Loucy (cell line): Measurements from ENCODE around the gene CFAP100.

Experiments used
- H2AFZ ChIP-seq: fragments of 200-600 bp; sonication (generic); 2 replicates; pipeline ENCODE4 v1.6.0; 2016; ENCODE audit warnings: antibody characterized with exemption, mild to moderate bottlenecking, low read length, moderate library complexity
- H3F3A ChIP-seq: fragments of 200-600 bp; 2 replicates; pipeline ENCODE4 v1.6.0; 2016; ENCODE audit warnings: antibody characterized with exemption, low read depth, mild to moderate bottlenecking
- H3K27me3 ChIP-seq: fragments of 200-600 bp; sonication (generic); 2 replicates; pipeline ENCODE4 v1.6.1; 2014; ENCODE audit warnings: low read length, mild to moderate bottlenecking; ENCODE audit not compliant: insufficient read depth, poor library complexity, severe bottlenecking
- H3K36me3 ChIP-seq: fragments of 200-600 bp; sonication (generic); 2 replicates; pipeline ENCODE4 v1.6.1; 2016; ENCODE audit warnings: low read length; ENCODE audit not compliant: insufficient read depth
- H3K4me1 ChIP-seq: fragments of 200-600 bp; sonication (generic); 2 replicates; pipeline ENCODE4 v1.5.1; 2014; ENCODE audit warnings: low read length, mild to moderate bottlenecking; ENCODE audit not compliant: insufficient read depth, poor library complexity, severe bottlenecking
- H3K4me2 ChIP-seq: fragments of 200-600 bp; sonication (generic); 2 replicates; pipeline ENCODE4 v1.6.0; 2014; ENCODE audit warnings: antibody characterized with exemption, low read length, low read depth, mild to moderate bottlenecking; ENCODE audit not compliant: poor library complexity, severe bottlenecking
- H3K4me3 ChIP-seq: fragments of 200-600 bp; sonication (generic); 2 replicates; pipeline ENCODE4 v1.5.1; 2014; ENCODE audit warnings: low read length, mild to moderate bottlenecking, mixed read lengths; ENCODE audit not compliant: poor library complexity, severe bottlenecking
- H3K79me2 ChIP-seq: fragments of 200-600 bp; sonication (generic); 2 replicates; pipeline ENCODE4 v1.6.1; 2014; ENCODE audit warnings: low read length; ENCODE audit not compliant: insufficient read depth
- H3K9ac ChIP-seq: fragments of 200-600 bp; sonication (generic); 2 replicates; pipeline ENCODE4 v1.6.0; 2014; ENCODE audit warnings: mild to moderate bottlenecking, low read depth, low read length, moderate library complexity; ENCODE audit not compliant: poor library complexity, severe bottlenecking
- H3K9me2 ChIP-seq: fragments of 200-600 bp; sonication (generic); replicated peaks from 2 replicates; pipeline ENCODE4 v1.6.1; 2016; ENCODE audit warnings: low read depth, low read length, mixed read lengths
- H3K9me3 ChIP-seq: fragments of 200-600 bp; sonication (generic); 2 replicates; pipeline ENCODE4 v1.6.1; 2014; ENCODE audit warnings: mild to moderate bottlenecking, antibody characterized with exemption, low read length, low read depth; ENCODE audit not compliant: insufficient read depth
- H4K20me1 ChIP-seq: fragments of 200-600 bp; sonication (generic); 2 replicates; pipeline ENCODE4 v1.6.0; 2014; ENCODE audit warnings: antibody characterized with exemption, low read length, mild to moderate bottlenecking; ENCODE audit not compliant: insufficient read depth, poor library complexity, severe bottlenecking
- CTCF ChIP-seq: fragments of 200-600 bp; sonication (generic); conservative IDR thresholded peaks from 2 replicates; pipeline ENCODE4 v1.5.1; 2014; ENCODE audit warnings: mild to moderate bottlenecking, antibody characterized with exemption, low read length
- EZH2phosphoT487 ChIP-seq: fragments of 200-600 bp; IDR thresholded peaks from 2 replicates; pipeline ENCODE4 v1.6.1; 2018; ENCODE audit warnings: antibody characterized with exemption, mild to moderate bottlenecking, moderate library complexity, borderline replicate concordance

Gene CFAP100

DNA sequence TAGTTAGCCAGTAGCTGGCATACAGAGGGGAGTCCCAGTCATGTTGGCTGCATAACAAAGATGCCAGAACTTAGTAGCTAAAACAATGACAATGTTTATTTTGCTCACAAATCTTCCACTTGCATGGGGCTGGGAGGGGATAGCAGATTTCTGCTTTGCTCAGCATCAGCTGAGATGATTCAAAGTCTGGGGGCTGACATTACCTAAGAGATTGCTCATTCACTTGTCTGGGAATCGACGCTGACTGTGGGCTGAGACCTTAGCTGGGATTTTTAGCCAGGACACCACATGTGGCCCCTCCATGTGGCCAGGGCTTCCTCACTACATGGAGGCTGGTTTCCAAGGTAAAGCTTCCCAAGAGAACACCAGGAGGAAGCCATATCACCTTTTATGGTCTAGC, 12.7 kb upstream of the CFAP100 start:
- Histone ChIP-seq H3K27me3 (no peaks in the 10 kb centered on the region), H3K79me2 (no peaks in the 10 kb centered on the region), H3K9me3 (no peaks in the 10 kb centered on the region), H3K4me1 (no peaks in the 10 kb centered on the region), H3K36me3 (no peaks in the 10 kb centered on the region), H3K4me3 (no peak overlapping the region), H3K4me2 (no peak overlapping the region), H3F3A (no peaks in the 10 kb centered on the region), H3K9ac (no peak overlapping the region), H3K9me2 (no peaks in the 10 kb centered on the region), H2AFZ (no peak overlapping the region), H4K20me1 (no peaks in the 10 kb centered on the region)
- TF ChIP-seq CTCF = no peak

- TF ChIP-seq EZH2phosphoT487 (no peak), CTCF (no peak)
- no peak overlapping the region for H3K4me3 ChIP-seq
- H3K9ac ChIP-seq = no peak overlapping the region
These were observed 5.5 kb upstream of the CFAP100 start for GRCh38 chr3:126389112-126389793.

GRCh38 chr3:126389794-126390146, 4.9 kb upstream of the CFAP100 start:
- Histone ChIP-seq H3K79me2 (no peaks in the 10 kb centered on the region), H3K9me2 (no peaks in the 10 kb centered on the region), H4K20me1 (no peaks in the 10 kb centered on the region), H3K27me3 (no peaks in the 10 kb centered on the region), H3K9ac (no peak overlapping the region), H3F3A (no peaks in the 10 kb centered on the region), H3K9me3 (no peaks in the 10 kb centered on the region), H3K4me3 (no peak overlapping the region), H3K36me3 (no peaks in the 10 kb centered on the region), H2AFZ (no peak overlapping the region), H3K4me1 (peaks cover 5% of the 10 kb centered on the region), H3K4me2 (no peak overlapping the region)
- TF ChIP-seq CTCF (no peak), EZH2phosphoT487 (no peak)

More at GRCh38 chr3:126389112-126389793, 5.5 kb upstream of the CFAP100 start:
- Histone ChIP-seq H3F3A (no peaks in the 10 kb centered on the region), H3K79me2 (no peaks in the 10 kb centered on the region), H3K9me2 (no peaks in the 10 kb centered on the region), H2AFZ (no peak overlapping the region), H3K9me3 (no peaks in the 10 kb centered on the region), H3K4me1 (peaks cover 5% of the 10 kb centered on the region), H3K4me2 (no peak overlapping the region), H3K36me3 (no peaks in the 10 kb centered on the region), H3K27me3 (no peaks in the 10 kb centered on the region), H4K20me1 (no peaks in the 10 kb centered on the region)
